Liver (tissue), 9 donors: ENCODE results near the gene PPIA. TPM values are rescaled to one million over a fixed set of nuclear protein-coding genes. Genes with fewer than 3 reads are reported as not detected.

Experiments used
- DNase-seq: peaks from one replicate; pipeline ENCODE4 v3.0.0-alpha.2; 2017; ENCODE audit warnings: low spot score
- H3K27ac ChIP-seq, 2 donors: one replicate each; pipeline ENCODE4 v1.7.0; 2013; ENCODE audit warnings: inconsistent platforms in 2 of 2, low read length in 2 of 2, control low read depth in 1 of 2, low read depth in 1 of 2, mild to moderate bottlenecking in 1 of 2
- H3K27me3 ChIP-seq, 4 donors: one replicate each; pipeline versions ENCODE4 v1.6.1 to v1.7.0; 2013; ENCODE audit warnings: low read length in 3 of 4, inconsistent platforms in 1 of 4, mild to moderate bottlenecking in 1 of 4, moderate library complexity in 1 of 4; ENCODE audit not compliant: control insufficient read depth in 4 of 4, insufficient read depth in 4 of 4
- H3K36me3 ChIP-seq, 4 donors: one replicate each; pipeline versions ENCODE4 v1.6.1 to v1.7.0; 2013; ENCODE audit warnings: low read length in 3 of 4, mild to moderate bottlenecking in 3 of 4, low read depth in 1 of 4, moderate library complexity in 1 of 4; ENCODE audit not compliant: control insufficient read depth in 4 of 4, insufficient read depth in 3 of 4
- H3K4me1 ChIP-seq, 4 donors: one replicate each; pipeline versions ENCODE4 v1.6.1 to v1.7.0; 2013; ENCODE audit warnings: low read length in 3 of 4, mild to moderate bottlenecking in 3 of 4, moderate library complexity in 1 of 4; ENCODE audit not compliant: control insufficient read depth in 4 of 4, insufficient read depth in 4 of 4
- H3K4me3 ChIP-seq, 3 donors: one replicate each; pipeline versions ENCODE4 v1.6.1 to v1.7.0; 2013; ENCODE audit warnings: low read length in 3 of 3, control low read depth in 1 of 3, low read depth in 1 of 3, mild to moderate bottlenecking in 1 of 3
- H3K9ac ChIP-seq, 2 donors: one replicate each; pipeline ENCODE4 v1.7.0; 2013; ENCODE audit warnings: low read length in 2 of 2, mild to moderate bottlenecking in 2 of 2, moderate library complexity in 2 of 2, control low read depth in 1 of 2, low read depth in 1 of 2
- H3K9me3 ChIP-seq, 4 donors: one replicate each; pipeline versions ENCODE4 v1.6.1 to v1.7.0; 2013; ENCODE audit warnings: low read length in 3 of 4; ENCODE audit not compliant: control insufficient read depth in 4 of 4
- EGR1 ChIP-seq, 2 donors: IDR thresholded peaks; 2 replicates each; pipeline ENCODE4 v1.6.1; 2016 to 2018; ENCODE audit warnings: antibody characterized with exemption in 2 of 2, low read depth in 2 of 2
- FOXA1 ChIP-seq: IDR thresholded peaks from 2 replicates; pipeline ENCODE4 v1.6.1; 2016; ENCODE audit warnings: antibody characterized with exemption
- FOXA2 ChIP-seq: IDR thresholded peaks from 2 replicates; pipeline ENCODE4 v1.6.1; 2016; ENCODE audit warnings: antibody characterized with exemption
- GABPA ChIP-seq, 2 donors: IDR thresholded peaks in 1 of 2; conservative IDR thresholded peaks in 1 of 2; 2 replicates each; pipeline ENCODE4 v1.6.1; 2016; ENCODE audit warnings: antibody characterized with exemption in 2 of 2, mild to moderate bottlenecking in 1 of 2, moderate library complexity in 1 of 2
- HNF4A ChIP-seq, 2 donors: conservative IDR thresholded peaks; 2 replicates each; pipeline ENCODE4 v1.6.1; 2016; ENCODE audit warnings: antibody characterized with exemption in 2 of 2, mild to moderate bottlenecking in 2 of 2
- HNF4G ChIP-seq: IDR thresholded peaks from 2 replicates; pipeline ENCODE4 v1.6.1; 2016; ENCODE audit warnings: antibody characterized with exemption
- JUND ChIP-seq, 2 donors: IDR thresholded peaks; 2 replicates each; pipeline ENCODE4 v1.6.1; 2016; ENCODE audit warnings: antibody characterized with exemption in 2 of 2
- NR2F2 ChIP-seq: IDR thresholded peaks from 2 replicates; pipeline ENCODE4 v1.6.1; 2016; ENCODE audit warnings: antibody characterized with exemption
- RAD21 ChIP-seq, 2 donors: IDR thresholded peaks; 2 replicates each; pipeline ENCODE4 v1.6.1; 2016; ENCODE audit warnings: antibody characterized with exemption in 2 of 2, mild to moderate bottlenecking in 2 of 2
- RXRA ChIP-seq, 2 donors: IDR thresholded peaks; 2 replicates each; pipeline ENCODE4 v1.6.1; 2017 to 2018; ENCODE audit warnings: antibody characterized with exemption in 2 of 2, mild to moderate bottlenecking in 1 of 2
- SP1 ChIP-seq: IDR thresholded peaks from 2 replicates; pipeline ENCODE4 v1.6.1; 2018; ENCODE audit warnings: antibody characterized with exemption, mild to moderate bottlenecking
- TAF1 ChIP-seq: conservative IDR thresholded peaks from 2 replicates; pipeline ENCODE4 v1.6.1; 2016; ENCODE audit warnings: antibody characterized with exemption, mild to moderate bottlenecking
- YY1 ChIP-seq: IDR thresholded peaks from 2 replicates; pipeline ENCODE4 v1.6.1; 2016; ENCODE audit warnings: antibody characterized with exemption, mild to moderate bottlenecking
- WGBS: extraction: QIAGEN DNeasy Blood & Tissue Kit; methylation state at CpG from one replicate; pipeline ENCODE4 v1.1.7; 2013; 5-methylcytosine and 5-hydroxymethylcytosine counted together
- polyA plus RNA-seq, 2 donors: library from polyadenylated mRNA; stranded (reverse) in 1 of 2; unstranded in 1 of 2; fragments of 200-250 nt in 1 of 2; fragments of >200 nt in 1 of 2; fragmentation: Nextera tagmentation in 1 of 2; extraction: Ambion mirVana in 1 of 2; gene quantifications; one replicate each; pipeline versions ENCODE4 v1.2.1 to v1.2.3, GENCODE V29; 2013 to 2015
- total RNA-seq, 2 donors: library from RNA; depleted of rRNA; stranded (reverse); fragments of >200 nt; gene quantifications; one replicate each; pipeline ENCODE4 v1.2.3, GENCODE V29; 2014
- TF ChIP-seq, protein P1 (sequence below): IDR thresholded peaks from 2 replicates; pipeline ENCODE4 v1.6.1; 2016; ENCODE audit warnings: antibody characterized with exemption
- TF ChIP-seq, protein P2 (sequence below): fragments of 150-350 bp; IDR thresholded peaks from 2 replicates; pipeline ENCODE4 v1.5.1; 2017; ENCODE audit warnings: improper control_type of control experiment, low read depth, low read length; ENCODE audit not compliant: missing input control
- TF ChIP-seq, protein P3 (sequence below): IDR thresholded peaks from 2 replicates; pipeline ENCODE4 v1.6.1; 2016; ENCODE audit warnings: antibody characterized with exemption, mild to moderate bottlenecking
- TF ChIP-seq, protein P4 (sequence below): IDR thresholded peaks from 2 replicates; pipeline ENCODE4 v1.6.1; 2016; ENCODE audit warnings: antibody characterized with exemption
- donor health status: healthy.
- donor health status: healthy.
- donor health status: healthy.
- donor health status: healthy.
- donor health status: healthy.

PPIA gene
- total and polyA plus RNA-seq, 4 donors, result 834 to 1,873 (median 1,399) TPM

DNA sequence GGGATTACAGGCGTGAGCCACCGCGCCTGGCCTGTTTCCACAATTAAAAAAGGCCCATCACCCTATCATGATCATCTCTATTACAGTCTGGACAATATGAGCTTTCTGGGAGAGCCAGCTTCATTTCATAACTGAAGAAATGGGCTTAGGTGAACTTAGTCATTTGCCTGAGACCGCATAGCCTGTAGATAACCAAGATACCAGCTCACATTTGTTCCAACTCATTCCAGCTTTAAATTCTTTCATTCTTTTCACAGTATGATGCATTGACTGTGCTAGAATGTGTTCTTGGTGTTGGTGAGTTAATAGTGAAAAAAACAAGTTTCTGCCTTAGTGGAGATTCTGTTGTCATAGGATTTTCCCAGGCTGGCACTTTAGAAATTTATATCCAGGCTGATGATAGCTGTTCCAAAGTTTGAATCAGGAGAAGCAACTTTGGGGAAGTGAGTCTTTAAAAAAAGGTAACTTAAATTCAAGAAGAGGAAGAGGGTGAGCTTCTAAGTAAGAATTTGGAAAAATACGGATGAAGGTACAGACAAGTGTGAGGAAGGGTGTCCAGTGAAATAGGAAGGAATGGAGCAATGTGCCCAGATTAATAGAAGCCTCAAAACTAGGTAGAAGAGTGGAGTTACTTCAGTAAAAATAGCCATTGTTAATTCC, 53.5 kb downstream of the PPIA start:
- WGBS, result 75% methylated on average over 5 of the region's 5 CpGs
- H3K36me3 ChIP-seq, result no peaks in the 10 kb centered on the region
- no peaks in the 10 kb centered on the region for H3K27me3 ChIP-seq
- peaks cover 1 to 17% (median 8%) of the 10 kb centered on the region in 4 donors for H3K4me1 ChIP-seq
- H3K4me3 ChIP-seq, result no peak overlapping the region
- DNase-seq, result no peak
- no peak overlapping the region for H3K9ac ChIP-seq
- H3K27ac ChIP-seq, result no peak overlapping the region
- TF ChIP-seq JUND (IDR thresholded peaks at IDR 0.05) (no peak), FOXA2 (no peak), HNF4A (conservative IDR thresholded peaks at IDR 0.05) (no peak), RXRA (IDR thresholded peaks at IDR 0.05) (no peak), TAF1 (no peak), GABPA (IDR thresholded peaks at IDR 0.05 in 1 of 2, conservative IDR thresholded peaks at IDR 0.05 in 1 of 2) (no peak), SP1 (no peak), YY1 (no peak), NR2F2 (no peak), EGR1 (IDR thresholded peaks at IDR 0.05; ENCODE audit: low read depth in 2 of 2) (no peak), HNF4G (no peak)
- TF ChIP-seq, protein P1, sequence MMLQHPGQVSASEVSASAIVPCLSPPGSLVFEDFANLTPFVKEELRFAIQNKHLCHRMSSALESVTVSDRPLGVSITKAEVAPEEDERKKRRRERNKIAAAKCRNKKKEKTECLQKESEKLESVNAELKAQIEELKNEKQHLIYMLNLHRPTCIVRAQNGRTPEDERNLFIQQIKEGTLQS, result no peak
- TF ChIP-seq, protein P2, sequence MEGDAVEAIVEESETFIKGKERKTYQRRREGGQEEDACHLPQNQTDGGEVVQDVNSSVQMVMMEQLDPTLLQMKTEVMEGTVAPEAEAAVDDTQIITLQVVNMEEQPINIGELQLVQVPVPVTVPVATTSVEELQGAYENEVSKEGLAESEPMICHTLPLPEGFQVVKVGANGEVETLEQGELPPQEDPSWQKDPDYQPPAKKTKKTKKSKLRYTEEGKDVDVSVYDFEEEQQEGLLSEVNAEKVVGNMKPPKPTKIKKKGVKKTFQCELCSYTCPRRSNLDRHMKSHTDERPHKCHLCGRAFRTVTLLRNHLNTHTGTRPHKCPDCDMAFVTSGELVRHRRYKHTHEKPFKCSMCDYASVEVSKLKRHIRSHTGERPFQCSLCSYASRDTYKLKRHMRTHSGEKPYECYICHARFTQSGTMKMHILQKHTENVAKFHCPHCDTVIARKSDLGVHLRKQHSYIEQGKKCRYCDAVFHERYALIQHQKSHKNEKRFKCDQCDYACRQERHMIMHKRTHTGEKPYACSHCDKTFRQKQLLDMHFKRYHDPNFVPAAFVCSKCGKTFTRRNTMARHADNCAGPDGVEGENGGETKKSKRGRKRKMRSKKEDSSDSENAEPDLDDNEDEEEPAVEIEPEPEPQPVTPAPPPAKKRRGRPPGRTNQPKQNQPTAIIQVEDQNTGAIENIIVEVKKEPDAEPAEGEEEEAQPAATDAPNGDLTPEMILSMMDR, result no peak
- TF ChIP-seq, protein P3, sequence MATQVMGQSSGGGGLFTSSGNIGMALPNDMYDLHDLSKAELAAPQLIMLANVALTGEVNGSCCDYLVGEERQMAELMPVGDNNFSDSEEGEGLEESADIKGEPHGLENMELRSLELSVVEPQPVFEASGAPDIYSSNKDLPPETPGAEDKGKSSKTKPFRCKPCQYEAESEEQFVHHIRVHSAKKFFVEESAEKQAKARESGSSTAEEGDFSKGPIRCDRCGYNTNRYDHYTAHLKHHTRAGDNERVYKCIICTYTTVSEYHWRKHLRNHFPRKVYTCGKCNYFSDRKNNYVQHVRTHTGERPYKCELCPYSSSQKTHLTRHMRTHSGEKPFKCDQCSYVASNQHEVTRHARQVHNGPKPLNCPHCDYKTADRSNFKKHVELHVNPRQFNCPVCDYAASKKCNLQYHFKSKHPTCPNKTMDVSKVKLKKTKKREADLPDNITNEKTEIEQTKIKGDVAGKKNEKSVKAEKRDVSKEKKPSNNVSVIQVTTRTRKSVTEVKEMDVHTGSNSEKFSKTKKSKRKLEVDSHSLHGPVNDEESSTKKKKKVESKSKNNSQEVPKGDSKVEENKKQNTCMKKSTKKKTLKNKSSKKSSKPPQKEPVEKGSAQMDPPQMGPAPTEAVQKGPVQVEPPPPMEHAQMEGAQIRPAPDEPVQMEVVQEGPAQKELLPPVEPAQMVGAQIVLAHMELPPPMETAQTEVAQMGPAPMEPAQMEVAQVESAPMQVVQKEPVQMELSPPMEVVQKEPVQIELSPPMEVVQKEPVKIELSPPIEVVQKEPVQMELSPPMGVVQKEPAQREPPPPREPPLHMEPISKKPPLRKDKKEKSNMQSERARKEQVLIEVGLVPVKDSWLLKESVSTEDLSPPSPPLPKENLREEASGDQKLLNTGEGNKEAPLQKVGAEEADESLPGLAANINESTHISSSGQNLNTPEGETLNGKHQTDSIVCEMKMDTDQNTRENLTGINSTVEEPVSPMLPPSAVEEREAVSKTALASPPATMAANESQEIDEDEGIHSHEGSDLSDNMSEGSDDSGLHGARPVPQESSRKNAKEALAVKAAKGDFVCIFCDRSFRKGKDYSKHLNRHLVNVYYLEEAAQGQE, result no peak
- TF ChIP-seq, protein P4, sequence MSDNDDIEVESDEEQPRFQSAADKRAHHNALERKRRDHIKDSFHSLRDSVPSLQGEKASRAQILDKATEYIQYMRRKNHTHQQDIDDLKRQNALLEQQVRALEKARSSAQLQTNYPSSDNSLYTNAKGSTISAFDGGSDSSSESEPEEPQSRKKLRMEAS, result no peak
- no peaks in the 10 kb centered on the region for H3K9me3 ChIP-seq

DNA sequence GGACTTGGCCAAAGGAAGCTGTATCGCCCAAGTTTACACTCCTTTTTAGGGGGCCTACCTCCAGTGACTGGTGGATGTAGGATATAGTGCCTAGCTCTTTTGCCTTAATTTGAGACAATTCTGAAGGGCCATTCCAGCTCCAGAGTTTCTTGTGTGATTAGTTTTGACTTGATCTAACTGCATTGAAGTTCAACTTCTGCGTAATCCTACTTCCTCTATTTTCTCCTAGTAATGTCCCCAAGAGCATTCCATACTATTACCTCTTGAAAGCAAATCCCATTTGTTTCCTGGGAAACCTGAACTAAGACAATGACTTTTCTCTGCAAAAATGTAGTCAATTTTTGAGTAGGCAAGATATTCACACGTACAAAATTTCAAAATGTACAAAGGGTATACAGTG, 56.1 kb downstream of the PPIA start:
- 92% methylated on average over 3 of the region's 3 CpGs for WGBS
- peaks cover 0 to 8% (median 0%) of the 10 kb centered on the region in 4 donors for H3K4me1 ChIP-seq

More for the DNA sequence above, 56.1 kb downstream of the PPIA start:
- no peaks in the 10 kb centered on the region for H3K9me3 ChIP-seq
- no peaks in the 10 kb centered on the region for H3K36me3 ChIP-seq
- no peak for DNase-seq
- no peaks in the 10 kb centered on the region for H3K27me3 ChIP-seq
- H3K27ac ChIP-seq, result no peak overlapping the region
- TF ChIP-seq, protein P2, result no peak
- TF ChIP-seq GABPA (IDR thresholded peaks at IDR 0.05 in 1 of 2, conservative IDR thresholded peaks at IDR 0.05 in 1 of 2) (no peak), HNF4G (no peak), NR2F2 (no peak), FOXA1 (no peak), TAF1 (no peak), RAD21 (IDR thresholded peaks at IDR 0.05) (no peak), SP1 (no peak), EGR1 (IDR thresholded peaks at IDR 0.05; ENCODE audit: low read depth in 2 of 2) (no peak)
- TF ChIP-seq, protein P3, result no peak
- TF ChIP-seq, protein P1, result no peak
- H3K4me3 ChIP-seq, result no peak overlapping the region
- H3K9ac ChIP-seq, result no peak overlapping the region
